Body of pancreas (tissue), 4 donors: ENCODE results near the gene ZXDC. TPM values are rescaled to one million over a fixed set of nuclear protein-coding genes. Genes with fewer than 3 reads are reported as not detected.

ENCODE experiments used
- ATAC-seq: fragments of 150-250 bp; one replicate; pipeline ENCODE4 v1.9.1; 2016
- DNase-seq, 4 donors: peaks; one replicate each; pipeline ENCODE4 v3.0.0-alpha.2; 2019
- H3K27ac ChIP-seq, 4 donors: fragments of 200-600 bp; sonication (generic); 1 replicate in 3 of 4; 2 replicates in 1 of 4; pipeline versions ENCODE4 v1.5.1 to v1.6.1; 2016 to 2019; ENCODE audit warnings: mild to moderate bottlenecking in 1 of 4, mixed read lengths in 1 of 4, moderate library complexity in 1 of 4
- H3K27me3 ChIP-seq, 2 donors: fragments of 200-600 bp; sonication (generic); one replicate each; pipeline ENCODE4 v1.6.0; 2016; ENCODE audit warnings: mild to moderate bottlenecking in 1 of 2
- H3K36me3 ChIP-seq, 2 donors: fragments of 200-600 bp; sonication (generic); replicated peaks in 1 of 2; 2 replicates each; pipeline ENCODE4 v1.5.1; 2016; ENCODE audit warnings: low read depth in 2 of 2; ENCODE audit not compliant: insufficient read depth in 1 of 2
- H3K4me1 ChIP-seq: fragments of 200-600 bp; sonication (generic); one replicate; pipeline ENCODE4 v1.6.0; 2016
- H3K4me3 ChIP-seq, 2 donors: fragments of 200-600 bp; sonication (generic); 1 replicate in 1 of 2; 2 replicates in 1 of 2; pipeline ENCODE4 v1.5.1; 2016 to 2019
- H3K9me3 ChIP-seq, 3 donors: fragments of 200-600 bp; sonication (generic); 1 replicate in 2 of 3; 2 replicates in 1 of 3; pipeline ENCODE4 v1.5.1; 2016
- POLR2A ChIP-seq, 3 donors: fragments of 450-650 bp; IDR thresholded peaks; one replicate each; pipeline ENCODE4 v1.6.1; 2016; ENCODE audit warnings: antibody characterized with exemption in 3 of 3, mild to moderate bottlenecking in 2 of 3
- WGBS, 2 donors: methylation state at CpG; one replicate each; pipeline ENCODE4 v1.1.5; 2017; 5-methylcytosine and 5-hydroxymethylcytosine counted together
- intact Hi-C: fragments of 100-400 bp; cut with DNase I; formaldehyde crosslinking; loops from one replicate; pipeline ENCODE4 v1.15.1; 2023
- total RNA-seq, 2 donors: library from RNA; depleted of rRNA; stranded (reverse); fragments of >200 nt; gene quantifications; one replicate each; pipeline ENCODE4 v1.1.0, GENCODE V29; 2016
- TF ChIP-seq, protein P1 (sequence below), 7 experiments: fragments of 450-650 bp in 4 of 7; fragments of 200-600 bp in 3 of 7; sonication (generic) in 3 of 7; IDR thresholded peaks; one replicate each; pipeline ENCODE4 v1.5.1; 2016 to 2019; ENCODE audit warnings: antibody characterized with exemption in 7 of 7

The ZXDC gene
- total RNA-seq, 2 donors from 2014 or later = 33.9 to 39.4 TPM

DNA sequence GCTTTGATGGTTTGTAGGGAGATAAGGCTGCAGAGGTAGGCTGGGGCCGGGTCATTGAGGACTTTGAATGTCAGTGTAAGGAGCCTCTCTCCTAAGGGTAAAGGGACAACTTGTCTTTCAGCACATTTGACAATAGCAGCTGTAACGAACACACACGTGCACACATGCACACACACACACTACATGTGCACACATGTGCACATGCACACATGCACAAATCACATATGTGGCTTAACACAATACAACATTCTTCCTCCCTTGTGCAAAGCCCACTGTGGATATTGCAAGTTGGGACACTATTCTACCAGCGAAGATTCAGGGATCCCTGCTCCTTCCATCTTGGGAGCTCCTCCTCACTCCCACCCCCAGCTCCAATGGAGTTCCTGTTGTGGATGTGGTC is 82.1 kb downstream of the ZXDC start:
- TF ChIP-seq, protein P1, sequence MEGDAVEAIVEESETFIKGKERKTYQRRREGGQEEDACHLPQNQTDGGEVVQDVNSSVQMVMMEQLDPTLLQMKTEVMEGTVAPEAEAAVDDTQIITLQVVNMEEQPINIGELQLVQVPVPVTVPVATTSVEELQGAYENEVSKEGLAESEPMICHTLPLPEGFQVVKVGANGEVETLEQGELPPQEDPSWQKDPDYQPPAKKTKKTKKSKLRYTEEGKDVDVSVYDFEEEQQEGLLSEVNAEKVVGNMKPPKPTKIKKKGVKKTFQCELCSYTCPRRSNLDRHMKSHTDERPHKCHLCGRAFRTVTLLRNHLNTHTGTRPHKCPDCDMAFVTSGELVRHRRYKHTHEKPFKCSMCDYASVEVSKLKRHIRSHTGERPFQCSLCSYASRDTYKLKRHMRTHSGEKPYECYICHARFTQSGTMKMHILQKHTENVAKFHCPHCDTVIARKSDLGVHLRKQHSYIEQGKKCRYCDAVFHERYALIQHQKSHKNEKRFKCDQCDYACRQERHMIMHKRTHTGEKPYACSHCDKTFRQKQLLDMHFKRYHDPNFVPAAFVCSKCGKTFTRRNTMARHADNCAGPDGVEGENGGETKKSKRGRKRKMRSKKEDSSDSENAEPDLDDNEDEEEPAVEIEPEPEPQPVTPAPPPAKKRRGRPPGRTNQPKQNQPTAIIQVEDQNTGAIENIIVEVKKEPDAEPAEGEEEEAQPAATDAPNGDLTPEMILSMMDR (IDR thresholded peaks at IDR 0.05) = no peak
- no peak for TF ChIP-seq POLR2A (IDR thresholded peaks at IDR 0.05)
- no peak for DNase-seq
- Histone ChIP-seq H3K36me3 (no peaks in the 10 kb centered on the region), H3K9me3 (no peaks in the 10 kb centered on the region), H3K27ac (no peak overlapping the region), H3K4me3 (no peak overlapping the region), H3K27me3 (no peaks in the 10 kb centered on the region), H3K4me1 (peaks cover 18% of the 10 kb centered on the region)
- 72 to 87% methylated on average over 4 of the region's 4 CpGs for WGBS, 2 donors
- intact Hi-C loops = loop anchor here (5.0 kb wide), 1 partner anchor 261 kb away; no protein-coding TSS in a partner anchor
- ATAC-seq = no peak

DNA sequence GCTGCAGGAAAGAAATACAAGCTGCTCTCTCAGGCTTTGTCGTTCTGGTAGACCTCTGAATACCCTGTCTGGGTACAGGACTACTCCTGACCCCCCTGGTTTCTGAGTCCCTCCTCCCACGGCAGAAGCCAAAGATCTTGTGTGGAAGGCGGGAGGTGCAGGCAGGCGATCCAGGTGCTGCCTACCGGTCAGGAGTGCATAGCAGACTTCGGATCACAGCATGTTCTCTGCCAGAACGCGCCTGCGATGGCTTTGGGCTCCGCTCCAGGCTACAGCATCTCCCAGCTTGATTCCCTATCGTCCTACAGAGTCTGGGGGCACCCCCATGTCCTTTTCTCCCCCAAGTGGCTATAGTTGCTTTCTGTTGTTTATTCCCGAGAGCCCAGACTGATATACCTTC is 83.4 kb downstream of the ZXDC start:
- Histone ChIP-seq H3K27ac (no peak overlapping the region), H3K9me3 (no peaks in the 10 kb centered on the region), H3K36me3 (no peaks in the 10 kb centered on the region), H3K4me1 (peaks cover 20% of the 10 kb centered on the region), H3K4me3 (no peak overlapping the region), H3K27me3 (no peaks in the 10 kb centered on the region)
- 73 to 74% methylated on average over 5 to 12 of the region's 12 CpGs for WGBS, 2 donors
- intact Hi-C loops = loop anchor here (5.0 kb wide), 1 partner anchor 260 kb away; no protein-coding TSS in a partner anchor
- TF ChIP-seq, protein P1 (IDR thresholded peaks at IDR 0.05) = no peak
- no peak for TF ChIP-seq POLR2A (IDR thresholded peaks at IDR 0.05)
- DNase-seq (no peak), ATAC-seq (no peak)

DNA sequence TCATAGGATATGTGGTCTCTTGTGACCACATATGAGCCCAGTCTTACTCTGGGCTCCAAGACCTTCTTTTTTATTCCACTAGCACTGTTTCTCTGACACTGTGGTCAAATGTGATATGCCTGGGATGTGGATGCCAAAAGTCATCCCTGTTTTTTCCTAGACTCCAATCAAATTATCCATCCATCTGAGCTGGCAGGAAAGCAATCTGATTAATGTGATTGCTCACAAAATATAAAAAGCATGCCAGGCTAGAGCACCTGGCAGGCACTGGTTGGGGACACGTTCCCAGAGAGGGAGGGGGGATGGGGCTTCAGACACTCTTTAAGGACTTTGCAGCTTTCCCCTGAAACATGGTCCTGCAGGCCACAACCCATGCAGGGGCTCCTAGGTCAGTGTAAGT is 84.1 kb downstream of the ZXDC start:
- 11 to 25% methylated on average over 1 of the region's 1 CpG for WGBS, 2 donors

DNA sequence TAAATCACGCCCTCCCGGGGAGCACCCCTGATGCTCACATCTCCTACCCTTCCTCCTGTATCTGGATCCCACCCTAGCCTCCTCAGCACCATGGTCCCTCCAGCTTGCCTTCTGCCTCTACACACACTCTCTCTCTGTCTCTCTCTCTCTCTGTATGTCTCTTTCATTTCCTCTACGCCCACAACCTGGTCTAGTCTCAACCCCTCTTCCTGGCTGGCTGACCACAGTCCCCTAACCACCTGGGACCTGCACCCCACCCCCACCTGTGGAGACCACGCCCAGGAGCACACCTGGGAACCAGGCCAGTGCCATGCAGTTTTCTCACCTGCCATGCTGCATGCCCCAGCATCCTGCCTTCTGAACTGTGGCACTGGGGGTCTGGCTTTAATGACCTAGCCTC is 84.9 kb downstream of the ZXDC start:
- 55 to 66% methylated on average over 4 of the region's 4 CpGs for WGBS, 2 donors
- TF ChIP-seq POLR2A (IDR thresholded peaks at IDR 0.05) = no peak
- TF ChIP-seq, protein P1 (IDR thresholded peaks at IDR 0.05) = no peak
- H3K27ac ChIP-seq = no peak overlapping the region
- no peaks in the 10 kb centered on the region for H3K36me3 ChIP-seq
- H3K4me3 ChIP-seq = no peak overlapping the region
- no peaks in the 10 kb centered on the region for H3K27me3 ChIP-seq
- DNase-seq (no peak), ATAC-seq (no peak)
- H3K4me1 ChIP-seq = peaks cover 20% of the 10 kb centered on the region
- no peaks in the 10 kb centered on the region for H3K9me3 ChIP-seq
- intact Hi-C loops = loop anchor here (5.0 kb wide), 1 partner anchor 258 kb away; no protein-coding TSS in a partner anchor

More for the DNA sequence above, 84.1 kb downstream of the ZXDC start:
- DNase-seq = no peak
- TF ChIP-seq, protein P1 (IDR thresholded peaks at IDR 0.05) = no peak
- no peak for TF ChIP-seq POLR2A (IDR thresholded peaks at IDR 0.05)
- Histone ChIP-seq H3K9me3 (no peaks in the 10 kb centered on the region), H3K4me3 (no peak overlapping the region), H3K27ac (no peak overlapping the region), H3K4me1 (peaks cover 20% of the 10 kb centered on the region), H3K27me3 (no peaks in the 10 kb centered on the region), H3K36me3 (no peaks in the 10 kb centered on the region)
- intact Hi-C loops = loop anchor here (5.0 kb wide), 1 partner anchor 259 kb away; no protein-coding TSS in a partner anchor
- ATAC-seq = no peak

DNA sequence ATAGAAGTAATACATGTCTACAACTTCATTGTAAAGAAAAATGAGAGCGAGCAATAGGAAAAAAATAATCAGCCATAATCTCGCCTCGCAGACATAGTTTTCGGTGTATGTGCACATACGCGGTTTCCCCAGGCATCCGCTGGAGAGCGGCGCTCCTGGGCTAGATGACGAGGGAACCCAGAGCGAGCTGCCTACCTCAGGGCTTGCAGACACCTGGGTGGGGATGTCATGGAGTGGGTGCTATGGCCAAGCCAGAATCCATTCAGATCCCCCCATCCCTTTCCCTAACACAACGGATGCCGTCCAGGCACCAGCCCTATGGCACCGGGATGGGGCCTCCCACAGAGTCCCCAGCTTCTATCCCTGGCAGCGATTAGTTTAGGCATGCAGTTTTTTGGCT is 85.5 kb downstream of the ZXDC start:
- H3K36me3 ChIP-seq = no peaks in the 10 kb centered on the region
- no peaks in the 10 kb centered on the region for H3K27me3 ChIP-seq
- 83 to 91% methylated on average over 15 of the region's 15 CpGs for WGBS, 2 donors
- ATAC-seq (no peak), DNase-seq (no peak)
- no peak overlapping the region for H3K27ac ChIP-seq
- no peak overlapping the region for H3K4me3 ChIP-seq
- no peaks in the 10 kb centered on the region for H3K9me3 ChIP-seq
- intact Hi-C loops = loop anchor here (5.0 kb wide), 1 partner anchor 258 kb away; no protein-coding TSS in a partner anchor
- TF ChIP-seq, protein P1 (IDR thresholded peaks at IDR 0.05) = no peak
- no peak for TF ChIP-seq POLR2A (IDR thresholded peaks at IDR 0.05)
- peaks cover 20% of the 10 kb centered on the region for H3K4me1 ChIP-seq
